HG03457 (cell line): Measurements from ENCODE around the gene KLHL6.
"Not testable (repeated sequence)": the region's sequence is repeated elsewhere in the genome, so short reads cannot be mapped to it uniquely, and the experiment has no call there.

Experiments
- ATAC-seq: cut with Tn5 transposase; IDR thresholded peaks from one replicate; pipeline ENCODE4 v1.9.1; 2021; ENCODE audit warnings: moderate number of reproducible peaks; ENCODE audit not compliant: unreplicated experiment

Gene KLHL6

GRCh38 chr3:183489455-183490210 is 65.9 kb downstream of the KLHL6 start:
- no peak for ATAC-seq

DNA sequence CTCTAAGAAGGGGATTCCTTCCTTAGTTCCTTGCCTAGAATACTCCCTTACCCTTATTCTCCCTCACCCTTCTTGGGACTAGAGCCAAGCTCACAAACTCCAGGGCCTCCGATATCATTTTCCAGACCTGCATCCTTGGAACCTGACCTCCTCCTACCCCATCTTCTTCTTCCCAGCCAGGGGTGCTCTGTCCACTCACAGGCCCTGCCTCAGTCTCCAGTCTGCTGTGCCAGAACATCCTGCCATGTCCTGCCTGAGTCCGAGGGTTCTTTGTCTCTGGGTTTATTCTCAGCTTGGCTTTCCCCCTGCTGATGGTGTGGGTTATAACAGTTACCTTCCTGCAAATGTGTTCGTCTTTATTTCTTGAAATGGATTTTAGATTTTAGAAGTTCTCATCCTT is 67.2 kb downstream of the KLHL6 start:
- ATAC-seq: no peak

- ATAC-seq: no peak
Measured at GRCh38 chr3:183487896-183488295, 67.6 kb downstream of the KLHL6 start.

DNA sequence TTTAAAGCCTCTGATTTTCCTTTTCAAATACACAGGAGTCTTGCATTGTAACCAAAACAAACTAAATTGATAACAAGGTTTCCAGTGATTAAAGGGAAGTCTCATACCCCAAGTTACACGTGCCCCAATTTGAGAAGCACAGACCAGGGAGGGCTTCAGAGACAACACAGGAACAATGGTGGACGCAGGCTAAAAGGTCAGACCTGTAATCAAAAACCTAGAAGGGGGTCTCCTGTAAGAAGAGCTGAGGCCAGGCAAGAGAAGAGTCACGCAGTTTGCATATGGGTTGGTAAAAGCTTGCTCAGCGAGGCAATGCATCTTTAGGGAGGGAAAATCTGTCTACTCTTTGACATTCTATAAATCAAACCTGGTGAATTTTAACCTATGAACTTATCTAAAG is 68.5 kb downstream of the KLHL6 start:
- ATAC-seq: no peak

DNA sequence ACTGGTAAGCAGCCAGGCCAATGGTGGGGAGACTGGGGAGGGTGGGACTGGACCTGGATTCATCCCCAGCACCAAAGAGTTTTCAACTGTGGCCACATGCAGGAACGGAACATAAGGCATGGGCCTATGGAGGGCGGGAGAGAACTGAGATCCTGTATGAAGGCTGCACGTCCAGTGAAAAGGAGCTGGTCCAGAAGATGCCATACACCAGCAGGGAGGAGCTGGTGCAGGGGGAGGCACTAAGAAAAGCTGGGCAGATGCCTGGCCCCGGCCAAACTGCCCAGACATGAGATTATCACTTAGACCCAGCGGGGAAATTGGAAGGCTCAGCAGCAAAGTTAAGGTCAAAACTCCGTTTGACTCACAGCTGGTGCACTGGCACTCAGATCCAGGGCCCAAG is 69.0 kb downstream of the KLHL6 start:
- no peak for ATAC-seq

- no peak for ATAC-seq
Measured at GRCh38 chr3:183485585-183485984, 69.9 kb downstream of the KLHL6 start.

DNA sequence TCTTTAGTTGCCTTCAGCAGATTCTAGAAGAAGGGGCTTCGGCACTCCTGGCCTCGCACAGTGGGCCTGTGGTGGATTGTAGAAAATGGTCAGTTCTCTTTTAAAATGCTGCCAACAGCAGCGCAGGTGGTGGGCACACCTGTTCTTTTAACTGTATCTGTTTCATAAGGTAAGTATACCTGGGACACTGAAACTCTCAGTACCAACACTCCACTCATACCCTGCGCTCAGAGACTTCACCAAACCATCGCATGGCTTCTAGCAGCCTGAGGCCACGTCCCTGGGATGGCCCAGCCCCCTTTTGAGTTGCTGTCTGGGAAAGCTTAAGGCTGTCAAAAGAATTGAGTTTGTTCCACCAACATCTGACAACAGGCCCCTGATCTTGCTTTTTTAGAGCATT is 70.4 kb downstream of the KLHL6 start:
- no peak for ATAC-seq

DNA sequence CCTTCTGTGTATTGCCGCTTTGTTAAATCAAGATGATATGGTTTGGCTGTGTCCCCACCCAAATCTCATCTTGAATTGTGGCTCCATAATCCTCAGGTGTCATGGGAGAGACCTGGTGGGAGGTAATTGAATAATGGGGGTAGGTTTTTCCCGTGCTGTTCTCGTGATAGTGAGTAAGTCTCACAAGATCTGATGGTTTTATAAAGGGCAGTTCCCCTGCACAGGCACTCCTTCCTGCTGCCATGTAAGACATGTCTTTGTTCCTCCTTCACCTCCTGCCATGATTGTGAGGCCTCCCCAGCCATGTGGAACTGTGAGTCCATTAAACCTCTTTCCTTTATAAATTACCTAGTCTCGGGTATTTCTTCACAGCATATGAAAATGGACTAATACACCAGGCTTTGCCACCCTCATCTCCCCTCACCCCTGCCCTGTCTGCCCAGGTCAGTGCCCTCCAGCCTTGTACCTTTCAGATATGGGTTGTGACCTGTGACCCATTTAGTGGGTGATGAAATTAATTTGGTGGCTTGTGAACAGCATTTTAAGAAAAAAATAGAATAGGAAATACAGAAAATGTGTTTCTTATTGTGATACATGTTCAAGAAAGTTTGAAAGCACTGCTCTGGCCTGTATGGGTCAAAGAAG is 71.0 kb downstream of the KLHL6 start:
- no peak for ATAC-seq

DNA sequence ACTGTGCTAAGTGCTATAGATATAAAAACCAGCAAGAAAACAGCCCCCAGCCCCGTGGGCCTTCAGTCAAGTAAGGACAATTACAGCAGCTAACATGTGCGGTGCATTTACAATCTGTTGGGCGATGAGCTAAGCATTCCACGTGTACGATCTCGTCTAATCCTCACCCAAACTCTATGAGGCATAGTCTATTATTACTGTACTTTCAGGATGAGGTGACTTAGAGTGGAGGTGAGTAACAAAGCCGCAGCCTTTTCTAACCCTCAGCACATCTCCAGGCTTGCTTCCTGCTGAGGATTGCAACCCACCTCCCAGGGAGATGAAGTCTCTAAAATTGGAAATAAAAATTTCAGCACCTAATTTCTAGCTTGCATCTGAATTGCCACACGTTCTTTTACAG is 73.9 kb downstream of the KLHL6 start:
- no peak for ATAC-seq

- no peak for ATAC-seq
Measured at GRCh38 chr3:183478501-183478900, 77.0 kb downstream of the KLHL6 start.

DNA sequence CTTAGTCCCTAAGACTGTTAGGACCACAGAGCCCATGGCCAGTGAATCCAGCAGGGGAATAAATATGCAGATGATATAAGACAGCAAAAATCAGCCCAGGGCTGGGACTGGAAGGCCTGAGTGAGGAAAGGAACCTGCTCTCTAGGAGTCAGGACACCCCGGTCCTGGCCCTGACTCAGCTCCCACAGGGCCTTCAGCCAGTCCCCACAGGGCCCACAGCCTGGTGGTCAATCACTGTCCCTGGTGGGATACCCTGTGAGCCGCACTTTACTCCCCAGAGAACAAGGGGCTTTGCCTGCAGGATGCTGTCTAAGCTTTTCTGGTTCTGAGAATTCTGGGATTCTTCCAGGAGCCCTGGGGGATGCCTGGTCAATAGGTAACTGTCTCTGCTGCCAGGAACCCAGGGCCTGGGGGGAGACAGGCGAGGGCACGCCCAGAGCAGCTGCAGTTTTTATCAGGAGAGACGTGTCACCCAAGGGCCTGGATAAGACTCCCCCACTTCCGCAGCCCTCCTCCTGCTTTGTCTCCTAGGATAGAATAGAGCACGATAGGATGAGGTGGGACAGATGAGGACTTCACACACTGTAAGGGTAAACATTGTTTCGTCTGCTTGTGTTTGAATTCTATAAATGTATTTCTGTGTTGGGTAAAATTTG is 77.6 kb downstream of the KLHL6 start:
- ATAC-seq: no peak

GRCh38 chr3:183475764-183476162 is 79.7 kb downstream of the KLHL6 start:
- not testable (repeated sequence) for ATAC-seq

DNA sequence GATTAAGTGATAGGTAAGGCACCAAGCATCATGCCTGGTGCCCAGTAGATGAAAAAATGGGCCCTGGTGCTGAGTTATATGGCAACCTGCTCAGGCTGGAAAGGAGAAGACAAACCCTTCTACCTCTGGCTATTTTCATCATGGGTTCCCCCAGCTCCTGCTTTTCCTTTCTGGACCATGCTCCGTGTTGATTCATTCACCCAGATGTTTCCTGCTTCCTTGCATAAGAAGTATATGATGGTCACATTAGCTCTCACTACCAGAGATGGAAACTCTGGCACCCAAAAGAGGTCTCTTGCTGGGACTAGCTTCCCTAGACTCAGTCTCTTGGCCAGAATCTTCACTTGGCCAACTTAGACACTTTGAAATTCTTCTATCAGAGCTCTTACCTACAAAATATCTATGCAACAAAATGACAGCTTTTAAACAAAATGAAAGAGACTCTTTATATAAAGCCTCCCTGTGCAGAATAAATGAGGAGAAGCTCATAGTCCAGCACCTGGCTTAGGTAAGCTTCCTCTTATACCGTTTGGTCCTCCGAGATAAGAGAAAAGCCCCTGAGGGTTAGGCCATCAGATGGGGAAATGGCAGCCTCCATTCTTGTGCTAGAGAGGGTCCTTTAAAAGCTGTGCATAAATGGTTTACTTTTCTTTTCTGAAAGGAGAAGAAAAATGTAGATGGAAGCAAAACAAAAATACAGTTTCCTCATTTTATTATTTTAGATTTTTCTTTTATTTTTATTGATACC is 80.3 kb downstream of the KLHL6 start:
- ATAC-seq: no peak

DNA sequence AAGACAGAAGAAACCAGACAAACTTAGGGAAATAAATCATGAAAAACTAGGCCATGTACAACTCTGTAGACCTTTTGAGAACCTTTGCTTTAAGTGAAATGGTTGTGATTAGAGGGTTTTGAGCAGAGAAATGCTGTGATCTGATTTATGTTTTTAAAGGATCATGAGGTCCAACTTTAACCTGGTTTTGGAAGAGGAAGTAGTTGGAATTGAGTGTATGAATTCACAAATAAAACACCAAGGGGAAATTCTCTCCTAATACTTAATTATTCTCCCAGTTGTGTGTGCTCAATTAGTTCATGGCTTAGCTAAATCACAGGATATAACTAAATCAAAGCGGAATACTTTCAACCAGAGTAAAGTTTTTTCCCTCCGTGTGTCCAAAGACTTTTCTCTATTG is 81.5 kb downstream of the KLHL6 start:
- ATAC-seq: no peak

DNA sequence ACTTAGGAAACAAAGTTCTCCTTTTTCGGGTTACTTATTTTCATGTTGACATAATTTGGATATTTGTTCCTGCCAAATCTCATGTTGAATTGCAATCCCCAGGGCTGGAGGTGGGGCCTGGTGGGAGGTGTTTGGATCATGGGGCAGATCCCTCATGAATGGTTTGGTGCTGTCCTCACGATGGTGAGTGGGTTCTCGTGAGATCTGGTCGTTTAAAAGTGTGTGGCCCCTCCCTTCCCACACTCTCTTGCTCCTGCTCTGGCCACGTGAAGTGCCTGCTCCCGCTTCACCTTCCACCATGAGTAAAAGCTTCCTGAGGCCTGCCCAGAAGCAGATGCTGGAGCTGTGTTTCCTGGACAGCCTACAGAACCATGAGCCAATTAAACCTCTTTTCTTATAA is 83.4 kb downstream of the KLHL6 start:
- no peak for ATAC-seq

DNA sequence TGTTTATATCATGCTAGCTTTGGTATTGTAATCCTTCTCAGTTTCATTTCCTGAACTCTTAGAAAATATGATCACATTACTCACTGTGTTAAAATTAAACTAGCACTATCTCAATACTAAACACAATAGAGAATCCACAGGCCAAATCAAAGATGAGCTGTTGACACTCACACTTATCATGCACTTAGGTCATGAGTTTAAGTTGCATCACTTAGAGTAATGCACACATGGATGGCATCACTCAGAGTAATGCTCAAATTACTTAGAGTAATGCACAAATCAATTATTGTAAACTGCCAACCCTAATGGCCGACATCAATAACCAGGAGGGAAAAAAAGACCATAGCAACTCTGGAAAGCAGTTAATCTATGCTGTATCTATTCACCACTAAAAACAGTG is 87.1 kb downstream of the KLHL6 start:
- ATAC-seq: no peak

- ATAC-seq: no peak
Measured at GRCh38 chr3:183466575-183466974, 88.9 kb downstream of the KLHL6 start.

DNA sequence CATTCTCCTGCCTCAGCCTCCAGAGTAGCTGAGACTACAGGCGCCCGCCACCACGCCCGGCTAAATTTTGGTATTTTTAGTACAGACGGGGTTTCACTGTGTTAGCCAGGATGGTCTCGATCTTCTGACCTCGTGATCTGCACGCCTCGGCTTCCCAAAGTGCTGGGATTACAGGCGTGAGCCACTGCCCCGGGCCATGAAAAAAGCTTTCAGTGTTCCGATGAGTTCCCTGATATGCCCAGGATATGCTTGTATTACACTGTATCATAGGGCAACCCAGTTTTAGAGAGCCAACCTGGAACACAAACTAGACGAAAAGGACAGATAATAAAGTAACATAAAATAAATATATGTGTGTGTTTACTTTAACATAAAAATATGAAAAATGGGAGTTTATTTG is 89.8 kb downstream of the KLHL6 start:
- ATAC-seq: not testable (repeated sequence)

GRCh38 chr3:183464480-183464879 is 91.0 kb downstream of the KLHL6 start:
- no peak for ATAC-seq

DNA sequence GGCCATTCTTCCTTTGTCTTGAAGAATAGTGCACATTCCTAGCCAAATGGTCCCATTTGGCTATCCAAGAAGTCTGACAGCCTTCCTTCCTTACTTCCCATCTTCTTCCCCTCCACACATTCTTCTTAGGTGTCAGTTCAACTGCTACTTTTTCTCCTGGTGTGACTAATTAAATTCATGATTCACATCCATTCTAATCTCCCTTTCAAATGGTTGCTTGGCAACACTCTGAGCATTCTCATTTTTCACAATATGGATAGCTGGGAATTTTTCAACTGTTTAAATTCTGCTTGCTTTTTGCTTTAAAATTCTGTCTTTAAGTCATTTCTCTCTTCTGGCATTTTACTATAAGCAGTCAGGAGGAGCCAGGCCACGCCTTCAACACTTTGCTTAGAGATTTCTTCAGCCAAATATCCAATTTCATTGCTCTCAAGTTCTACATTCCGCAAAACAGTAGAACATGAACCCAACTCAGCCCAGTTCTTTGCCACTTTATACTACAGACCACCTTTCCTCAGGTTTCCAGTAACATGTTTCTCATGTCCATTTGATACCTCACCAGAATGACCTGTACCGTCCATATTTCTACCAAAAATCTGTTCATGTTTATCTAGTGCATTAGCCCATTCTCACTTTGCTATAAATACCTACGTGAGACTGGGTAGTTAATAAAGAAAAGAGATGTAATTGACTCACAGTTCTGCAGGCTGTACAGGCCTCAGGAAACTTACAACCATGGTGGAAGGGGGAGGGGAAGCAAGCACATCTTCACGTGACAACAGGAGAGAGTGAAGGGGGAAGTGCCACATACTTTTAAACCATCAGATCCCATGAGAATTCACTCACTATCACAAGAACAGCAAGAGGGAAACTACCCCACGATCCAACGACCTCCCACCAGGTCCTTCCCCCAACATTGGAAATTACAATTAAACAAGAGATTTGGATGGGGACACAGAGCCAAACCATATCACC is 95.1 kb downstream of the KLHL6 start:
- ATAC-seq: no peak
